A549 (cell line): ENCODE results near the gene ZSWIM1. TPM values are rescaled to one million over a fixed set of nuclear protein-coding genes. Genes with fewer than 3 reads are reported as not detected.

Experiments used
- ATAC-seq, 2 experiments: fragments of 200-7000 bp in 1 of 2; fragments of >200 bp in 1 of 2; cut with Nextera tagmentation in 1 of 2; cut with Tn5 transposase in 1 of 2; 3 replicates each; pipeline versions ENCODE4 v1.8.0 to v1.9.1; 2018 to 2020; ENCODE audit warnings: mild to moderate bottlenecking in 1 of 2, moderate library complexity in 1 of 2
- CTCF ChIA-PET: fragments of 300-600 bp; sonication (Branson Sonifier 250); formaldehyde crosslinking; extraction: SDS; loops from one replicate; lab custom pipeline; 2021; ENCODE audit warnings: antibody characterized with exemption, inconsistent platforms; lab: Yijun Ruan, JAX
- POLR2A ChIA-PET: fragments of 350-600 bp; formaldehyde crosslinking; extraction: SDS; loops from one replicate; lab custom pipeline; 2021; ENCODE audit warnings: antibody characterized with exemption, inconsistent platforms; lab: Yijun Ruan, JAX
- DNase-seq, 2 experiments: peaks; one replicate each; pipeline versions ENCODE4 v3.0.0 to v3.0.0-alpha.2; 2011 to 2016; ENCODE audit warnings: low read depth in 1 of 2, low spot score in 1 of 2
- FAIRE-seq: peaks from 2 replicates; lab custom pipeline; 2011; peaks lifted over from hg19 to GRCh38; lab: Jason Lieb, UNC
- H3K27ac ChIP-seq, 2 experiments: fragments of >200 bp; sonication (Bioruptor Twin); formaldehyde crosslinking; 3 replicates each; pipeline ENCODE4 v1.5.1; 2016 to 2017
- H3K4me1 ChIP-seq: fragments of >200 bp; sonication (Bioruptor Twin); formaldehyde crosslinking; 3 replicates; pipeline ENCODE4 v1.6.1; 2016
- H3K4me2 ChIP-seq: fragments of >200 bp; sonication (Bioruptor Twin); formaldehyde crosslinking; 3 replicates; pipeline ENCODE4 v1.6.1; 2016
- H3K4me3 ChIP-seq: fragments of >200 bp; sonication (Bioruptor Twin); formaldehyde crosslinking; 3 replicates; pipeline ENCODE4 v1.5.1; 2016
- H3K9me3 ChIP-seq: fragments of >200 bp; sonication (Bioruptor Twin); formaldehyde crosslinking; 3 replicates; pipeline ENCODE4 v1.6.1; 2016
- BHLHE40 ChIP-seq: IDR thresholded peaks from 2 replicates; pipeline ENCODE4 v1.6.1; 2012; ENCODE audit warnings: low read depth, low read length, inconsistent platforms
- CHD2 ChIP-seq: fragments of 150-350 bp; IDR thresholded peaks from 2 replicates; pipeline ENCODE4 v1.6.1; 2014; ENCODE audit warnings: low read length; ENCODE audit not compliant: partially characterized antibody
- CHD4 ChIP-seq: fragments of 200-600 bp; sonication (generic); IDR thresholded peaks from 2 replicates; pipeline ENCODE4 v1.6.1; 2016; ENCODE audit warnings: antibody characterized with exemption, mild to moderate bottlenecking, borderline replicate concordance
- EHF ChIP-seq: fragments of 250-450 bp; sonication (Bioruptor Pico); IDR thresholded peaks from 2 replicates; pipeline ENCODE4 v1.5.0; 2020; ENCODE audit warnings: mild to moderate bottlenecking
- FOXS1 ChIP-seq: fragments of 250-450 bp; sonication (Bioruptor Pico); IDR thresholded peaks from 2 replicates; pipeline ENCODE4 v1.5.0; 2020; ENCODE audit warnings: mild to moderate bottlenecking, moderate library complexity
- GATA3 ChIP-seq: IDR thresholded peaks from 2 replicates; pipeline ENCODE4 v1.6.1; 2012; ENCODE audit warnings: borderline replicate concordance
- HDAC2 ChIP-seq: fragments of 200-600 bp; sonication (generic); IDR thresholded peaks from 2 replicates; pipeline ENCODE4 v1.6.1; 2016
- RNF2 ChIP-seq: fragments of 200-600 bp; sonication (generic); IDR thresholded peaks from 2 replicates; pipeline ENCODE4 v1.6.1; 2016; ENCODE audit warnings: low read depth, mild to moderate bottlenecking, antibody characterized with exemption, moderate library complexity, borderline replicate concordance
- ZFP36 ChIP-seq: fragments of 450-650 bp; IDR thresholded peaks from 2 replicates; pipeline ENCODE4 v1.6.1; 2014; ENCODE audit warnings: borderline replicate concordance; ENCODE audit not compliant: partially characterized antibody
- WGBS: methylation state at CpG from one replicate; pipeline ENCODE4 v1.1.6; 2017; ENCODE audit errors: missing lambda C conversion rate; 5-methylcytosine and 5-hydroxymethylcytosine counted together
- polyA plus RNA-seq, 4 experiments: library from polyadenylated mRNA; depleted of rRNA in 3 of 4; stranded (reverse); fragments of >200 nt; fragmentation: RNase III in 1 of 4; extraction: RNeasy Plus Mini Kit Qiagen cat#74134 plus additional on column Dnase treatment in 1 of 4; gene quantifications; 2 replicates in 3 of 4; 3 replicates in 1 of 4; pipeline ENCODE4 v1.2.3, GENCODE V29; 2011 to 2017
- TF ChIP-seq, protein P1 (sequence below): fragments of >200 bp; sonication (Bioruptor Twin); formaldehyde crosslinking; IDR thresholded peaks from 3 replicates; pipeline ENCODE4 v1.5.1; 2016
- TF ChIP-seq, protein P2 (sequence below): IDR thresholded peaks from 2 replicates; pipeline ENCODE4 v1.6.1; 2012
- TF ChIP-seq, protein P3 (sequence below): fragments of 200-600 bp; sonication (generic); IDR thresholded peaks from 2 replicates; pipeline ENCODE4 v1.6.1; 2016; ENCODE audit warnings: antibody characterized with exemption, mild to moderate bottlenecking, moderate library complexity

Gene ZSWIM1
- polyA plus RNA-seq, 2 of the 4 experiments (the other 2 are of a cell fraction), result 4.7 to 6.6 TPM

DNA sequence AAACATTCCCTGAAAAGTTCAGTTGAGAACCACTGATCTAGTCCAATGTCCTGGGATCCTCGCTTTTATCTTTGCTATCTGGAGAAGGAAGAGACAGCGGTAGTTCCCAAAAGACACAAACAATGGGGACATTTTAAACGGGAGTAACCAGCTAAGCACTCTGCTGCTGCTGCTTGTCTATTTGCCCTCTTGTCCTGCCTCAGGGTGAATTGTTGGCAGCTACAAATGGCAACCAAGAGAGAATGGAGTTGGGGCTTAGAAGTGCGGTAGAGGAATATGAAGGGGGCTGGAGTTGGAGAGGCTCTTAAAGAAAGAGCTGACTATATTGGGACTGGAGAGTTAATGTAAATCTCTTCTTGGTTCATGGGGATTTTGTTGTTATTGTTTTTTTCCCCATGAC is 6.5 kb upstream of the ZSWIM1 start:
- POLR2A ChIA-PET, result no interaction called here
- FAIRE-seq (no peak), ATAC-seq (no peak), DNase-seq (no peak)
- H3K9me3 ChIP-seq, result no peaks in the 10 kb centered on the region
- 62% methylated on average over 4 of the region's 4 CpGs for WGBS
- H3K4me3 ChIP-seq, result no peak overlapping the region
- TF ChIP-seq CHD2 (no peak), FOXS1 (no peak)
- TF ChIP-seq, protein P1, sequence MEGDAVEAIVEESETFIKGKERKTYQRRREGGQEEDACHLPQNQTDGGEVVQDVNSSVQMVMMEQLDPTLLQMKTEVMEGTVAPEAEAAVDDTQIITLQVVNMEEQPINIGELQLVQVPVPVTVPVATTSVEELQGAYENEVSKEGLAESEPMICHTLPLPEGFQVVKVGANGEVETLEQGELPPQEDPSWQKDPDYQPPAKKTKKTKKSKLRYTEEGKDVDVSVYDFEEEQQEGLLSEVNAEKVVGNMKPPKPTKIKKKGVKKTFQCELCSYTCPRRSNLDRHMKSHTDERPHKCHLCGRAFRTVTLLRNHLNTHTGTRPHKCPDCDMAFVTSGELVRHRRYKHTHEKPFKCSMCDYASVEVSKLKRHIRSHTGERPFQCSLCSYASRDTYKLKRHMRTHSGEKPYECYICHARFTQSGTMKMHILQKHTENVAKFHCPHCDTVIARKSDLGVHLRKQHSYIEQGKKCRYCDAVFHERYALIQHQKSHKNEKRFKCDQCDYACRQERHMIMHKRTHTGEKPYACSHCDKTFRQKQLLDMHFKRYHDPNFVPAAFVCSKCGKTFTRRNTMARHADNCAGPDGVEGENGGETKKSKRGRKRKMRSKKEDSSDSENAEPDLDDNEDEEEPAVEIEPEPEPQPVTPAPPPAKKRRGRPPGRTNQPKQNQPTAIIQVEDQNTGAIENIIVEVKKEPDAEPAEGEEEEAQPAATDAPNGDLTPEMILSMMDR, result no peak
- TF ChIP-seq, protein P2, sequence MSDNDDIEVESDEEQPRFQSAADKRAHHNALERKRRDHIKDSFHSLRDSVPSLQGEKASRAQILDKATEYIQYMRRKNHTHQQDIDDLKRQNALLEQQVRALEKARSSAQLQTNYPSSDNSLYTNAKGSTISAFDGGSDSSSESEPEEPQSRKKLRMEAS, result no peak
- H3K4me2 ChIP-seq, result no peak overlapping the region
- CTCF ChIA-PET, result interaction anchor here (0.8 to 1.2 kb wide), 3 partner anchors 18 to 66 kb away, joined by 3 to 6 read pairs (median 3); partner anchors contain the start of gene ACOT8
- H3K27ac ChIP-seq, result no peak overlapping the region
- no peaks in the 10 kb centered on the region for H3K4me1 ChIP-seq

DNA sequence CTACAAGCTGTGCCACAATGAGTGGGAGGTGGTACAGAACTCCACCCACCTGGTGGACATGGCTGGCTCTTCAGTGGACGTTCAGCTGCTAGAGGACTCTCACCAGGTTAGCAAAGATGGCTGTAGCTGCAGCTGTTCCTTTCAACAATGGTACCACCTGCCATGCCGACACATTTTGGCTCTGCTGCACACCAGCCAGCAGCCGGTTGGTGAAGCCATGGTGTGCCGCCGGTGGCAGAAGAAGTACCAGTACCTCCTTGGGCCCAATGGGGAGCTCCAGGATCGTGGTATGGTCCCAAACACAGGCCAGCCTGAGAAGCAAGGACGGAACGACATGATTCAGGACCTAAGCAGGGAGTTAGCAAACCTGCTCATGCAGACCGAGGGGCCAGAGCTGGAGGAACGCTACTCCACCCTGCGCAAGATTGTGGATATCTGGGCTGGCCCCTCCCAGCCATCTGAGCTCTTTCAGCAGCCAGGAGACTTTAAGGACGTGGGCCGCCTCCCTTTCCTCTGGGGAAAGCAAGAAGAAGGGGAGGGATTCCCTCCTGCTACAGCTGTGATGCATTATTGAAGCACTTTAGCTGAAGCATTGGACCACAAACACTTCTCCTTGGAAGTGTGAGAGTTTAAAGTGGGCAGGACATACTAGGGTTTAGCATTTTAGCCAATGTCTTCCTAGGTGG is 2.8 kb upstream of the ZSWIM1 start:
- CTCF ChIA-PET, result no interaction called here
- no peak for ATAC-seq
- no peak for FAIRE-seq

DNA sequence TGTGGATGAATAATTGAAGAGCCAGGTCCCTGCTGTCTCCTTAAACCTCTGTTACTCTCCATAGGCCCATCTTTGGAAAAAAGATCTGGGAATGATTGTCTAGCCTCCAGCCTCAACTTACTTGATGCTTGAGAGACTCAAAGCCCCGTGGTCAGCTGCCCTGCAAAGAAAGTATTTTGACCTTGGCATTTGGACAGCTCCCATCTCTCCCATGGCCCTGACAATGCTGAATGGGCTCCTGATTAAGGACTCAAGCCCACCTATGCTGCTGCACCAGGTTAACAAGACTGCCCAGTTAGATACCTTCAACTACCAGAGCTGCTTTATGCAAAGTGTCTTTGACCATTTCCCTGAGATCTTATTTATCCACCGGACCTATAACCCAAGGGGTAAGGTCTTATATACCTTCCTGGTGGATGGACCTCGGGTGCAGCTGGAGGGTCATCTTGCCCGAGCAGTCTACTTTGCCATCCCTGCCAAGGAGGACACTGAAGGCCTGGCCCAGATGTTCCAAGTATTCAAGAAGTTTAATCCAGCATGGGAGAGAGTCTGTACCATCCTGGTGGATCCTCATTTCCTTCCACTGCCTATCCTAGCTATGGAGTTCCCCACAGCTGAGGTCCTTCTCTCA is 1.6 kb downstream of the ZSWIM1 start:
- Histone ChIP-seq H3K4me1 (peaks cover 17% of the 10 kb centered on the region), H3K9me3 (no peaks in the 10 kb centered on the region), H3K4me2 (peak overlapping the region; percentile 92; the same call in 1 of the 3 replicates), H3K27ac (no peak overlapping the region), H3K4me3 (no peak overlapping the region)
- ATAC-seq (no peak), DNase-seq (no peak), FAIRE-seq (no peak)
- TF ChIP-seq BHLHE40 (no peak), HDAC2 (no peak), EHF (CRISPR knock-in tag) (no peak), GATA3 (no peak)
- TF ChIP-seq, protein P3, sequence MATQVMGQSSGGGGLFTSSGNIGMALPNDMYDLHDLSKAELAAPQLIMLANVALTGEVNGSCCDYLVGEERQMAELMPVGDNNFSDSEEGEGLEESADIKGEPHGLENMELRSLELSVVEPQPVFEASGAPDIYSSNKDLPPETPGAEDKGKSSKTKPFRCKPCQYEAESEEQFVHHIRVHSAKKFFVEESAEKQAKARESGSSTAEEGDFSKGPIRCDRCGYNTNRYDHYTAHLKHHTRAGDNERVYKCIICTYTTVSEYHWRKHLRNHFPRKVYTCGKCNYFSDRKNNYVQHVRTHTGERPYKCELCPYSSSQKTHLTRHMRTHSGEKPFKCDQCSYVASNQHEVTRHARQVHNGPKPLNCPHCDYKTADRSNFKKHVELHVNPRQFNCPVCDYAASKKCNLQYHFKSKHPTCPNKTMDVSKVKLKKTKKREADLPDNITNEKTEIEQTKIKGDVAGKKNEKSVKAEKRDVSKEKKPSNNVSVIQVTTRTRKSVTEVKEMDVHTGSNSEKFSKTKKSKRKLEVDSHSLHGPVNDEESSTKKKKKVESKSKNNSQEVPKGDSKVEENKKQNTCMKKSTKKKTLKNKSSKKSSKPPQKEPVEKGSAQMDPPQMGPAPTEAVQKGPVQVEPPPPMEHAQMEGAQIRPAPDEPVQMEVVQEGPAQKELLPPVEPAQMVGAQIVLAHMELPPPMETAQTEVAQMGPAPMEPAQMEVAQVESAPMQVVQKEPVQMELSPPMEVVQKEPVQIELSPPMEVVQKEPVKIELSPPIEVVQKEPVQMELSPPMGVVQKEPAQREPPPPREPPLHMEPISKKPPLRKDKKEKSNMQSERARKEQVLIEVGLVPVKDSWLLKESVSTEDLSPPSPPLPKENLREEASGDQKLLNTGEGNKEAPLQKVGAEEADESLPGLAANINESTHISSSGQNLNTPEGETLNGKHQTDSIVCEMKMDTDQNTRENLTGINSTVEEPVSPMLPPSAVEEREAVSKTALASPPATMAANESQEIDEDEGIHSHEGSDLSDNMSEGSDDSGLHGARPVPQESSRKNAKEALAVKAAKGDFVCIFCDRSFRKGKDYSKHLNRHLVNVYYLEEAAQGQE, result no peak
- ChIA-PET CTCF (interaction anchor here (0.6 to 2.0 kb wide), 7 partner anchors 8 to 560 kb away, joined by 3 to 12 read pairs (median 4); partner anchors contain the start of genes CTSA and NEURL2), POLR2A (interaction anchor here (1.0 to 2.2 kb wide), 3 partner anchors 9 to 59 kb away, joined by 3 to 12 read pairs (median 4); partner anchors contain the start of genes CTSA and SNX21)
- 84% methylated on average over 4 of the region's 4 CpGs for WGBS

More for the DNA sequence above, 2.8 kb upstream of the ZSWIM1 start:
- H3K27ac ChIP-seq, result no peak overlapping the region
- 76% methylated on average over 13 of the region's 13 CpGs for WGBS
- H3K4me1 ChIP-seq, result peaks cover 8% of the 10 kb centered on the region; the same call in 2 of the 3 replicates
- H3K4me2 ChIP-seq, result no peak overlapping the region
- TF ChIP-seq RNF2, result no peak
- TF ChIP-seq ZFP36, result no peak
- TF ChIP-seq CHD4, result no peak
- no peak for TF ChIP-seq GATA3
- H3K4me3 ChIP-seq, result no peak overlapping the region
- POLR2A ChIA-PET, result no interaction called here
- DNase-seq, result no peak
- H3K9me3 ChIP-seq, result no peaks in the 10 kb centered on the region
